GM12878 (cell line): ENCODE results near the gene ETS1. TPM values are rescaled to one million over a fixed set of nuclear protein-coding genes. Genes with fewer than 3 reads are reported as not detected.
A peak's percentile ranks its signal among the peaks of the same experiment; 100 is the strongest.

Experiments used
- ATF7 ChIP-seq: fragments of 450-650 bp; IDR thresholded peaks from 2 replicates; pipeline ENCODE4 v1.6.1; 2016; ENCODE audit warnings: low read depth, mild to moderate bottlenecking
- BACH1 ChIP-seq: fragments of 450-650 bp; IDR thresholded peaks from 2 replicates; pipeline ENCODE4 v1.6.1; 2017; ENCODE audit warnings: mild to moderate bottlenecking, borderline replicate concordance
- BCL11A ChIP-seq: IDR thresholded peaks from 2 replicates; pipeline ENCODE4 v1.6.1; 2011; ENCODE audit warnings: low read depth, low read length
- CREB1 ChIP-seq: IDR thresholded peaks from 2 replicates; pipeline ENCODE4 v1.6.1; 2012; ENCODE audit warnings: low read depth, mild to moderate bottlenecking, inconsistent platforms
- CREM ChIP-seq: IDR thresholded peaks from 2 replicates; pipeline ENCODE4 v1.6.1; 2014; ENCODE audit warnings: antibody characterized with exemption, low read depth
- CTCF ChIP-seq, 3 experiments: IDR thresholded peaks in 2 of 3; conservative IDR thresholded peaks in 1 of 3; 2 replicates each; pipeline ENCODE4 v1.5.1; 2011; ENCODE audit warnings: low read depth in 3 of 3, low read length in 3 of 3, mild to moderate bottlenecking in 3 of 3, control low read depth in 2 of 3, moderate library complexity in 2 of 3, inconsistent platforms in 1 of 3, mixed read lengths in 1 of 3; ENCODE audit not compliant: control insufficient read depth in 2 of 3, insufficient read depth in 1 of 3; ENCODE audit errors: extremely low read depth in 1 of 3
- DPF2 ChIP-seq: fragments of 450-650 bp; IDR thresholded peaks from 2 replicates; pipeline ENCODE4 v1.6.1; 2017; ENCODE audit warnings: mild to moderate bottlenecking
- EGR1 ChIP-seq, 2 experiments: IDR thresholded peaks; 1 replicate in 1 of 2; 2 replicates in 1 of 2; pipeline ENCODE4 v1.6.1; 2011 to 2012; ENCODE audit warnings: low read depth in 2 of 2, low read length in 2 of 2, borderline replicate concordance in 1 of 2, mild to moderate bottlenecking in 1 of 2, moderate library complexity in 1 of 2
- FOS ChIP-seq: IDR thresholded peaks from 3 replicates; pipeline ENCODE4 v1.6.1; 2011; ENCODE audit warnings: borderline replicate concordance; ENCODE audit not compliant: insufficient read length; ENCODE audit errors: extremely low read depth
- KLF5 ChIP-seq: fragments of 450-650 bp; IDR thresholded peaks from 2 replicates; pipeline ENCODE4 v1.6.1; 2014; ENCODE audit warnings: mild to moderate bottlenecking; ENCODE audit not compliant: partially characterized antibody
- MEF2B ChIP-seq: fragments of 450-650 bp; IDR thresholded peaks from 2 replicates; pipeline ENCODE4 v1.6.1; 2018; ENCODE audit warnings: mild to moderate bottlenecking, moderate library complexity; ENCODE audit not compliant: partially characterized antibody, poor library complexity, severe bottlenecking
- MYB ChIP-seq: fragments of 150-350 bp; IDR thresholded peaks from 2 replicates; pipeline ENCODE4 v1.6.1; 2014; ENCODE audit warnings: mild to moderate bottlenecking, low read depth, low read length, borderline replicate concordance
- MYC ChIP-seq: IDR thresholded peaks from 2 replicates; pipeline ENCODE4 v1.6.1; 2011; ENCODE audit warnings: mild to moderate bottlenecking, low read length, moderate library complexity, inconsistent platforms; ENCODE audit not compliant: insufficient read depth, insufficient replicate concordance, insufficient read length, severe bottlenecking
- NBN ChIP-seq: fragments of 450-650 bp; IDR thresholded peaks from 2 replicates; pipeline ENCODE4 v1.6.1; 2016
- NR2C1 ChIP-seq: fragments of 450-650 bp; IDR thresholded peaks from 2 replicates; pipeline ENCODE4 v1.6.1; 2017; ENCODE audit warnings: antibody characterized with exemption, mild to moderate bottlenecking, moderate library complexity
- PAX8 ChIP-seq: fragments of 450-650 bp; IDR thresholded peaks from 2 replicates; pipeline ENCODE4 v1.6.1; 2017; ENCODE audit warnings: mild to moderate bottlenecking, moderate library complexity
- RAD51 ChIP-seq: fragments of 450-650 bp; IDR thresholded peaks from 2 replicates; pipeline ENCODE4 v1.6.1; 2016; ENCODE audit warnings: moderate library complexity, mild to moderate bottlenecking, inconsistent platforms
- RFX5 ChIP-seq: IDR thresholded peaks from 2 replicates; pipeline ENCODE4 v1.6.1; 2011; ENCODE audit warnings: low read depth, low read length, improper control_type of control experiment
- SPI1 ChIP-seq: IDR thresholded peaks from 2 replicates; pipeline ENCODE4 v1.6.1; 2011; ENCODE audit warnings: low read depth, mild to moderate bottlenecking, low read length, moderate library complexity, borderline replicate concordance; ENCODE audit not compliant: insufficient read depth
- SREBF1 ChIP-seq: IDR thresholded peaks from 2 replicates; pipeline ENCODE4 v1.6.1; 2012; ENCODE audit warnings: mild to moderate bottlenecking, low read length
- SUPT20H ChIP-seq: IDR thresholded peaks from 2 replicates; pipeline ENCODE4 v1.6.1; 2011; ENCODE audit warnings: low read depth, mild to moderate bottlenecking, low read length, moderate library complexity, borderline replicate concordance; ENCODE audit not compliant: control insufficient read depth
- TBL1XR1 ChIP-seq: IDR thresholded peaks from 2 replicates; pipeline ENCODE4 v1.6.1; 2012; ENCODE audit warnings: low read depth, low read length, improper control_type of control experiment
- ZNF592 ChIP-seq: fragments of 450-650 bp; IDR thresholded peaks from 2 replicates; pipeline ENCODE4 v1.6.1; 2017; ENCODE audit warnings: mild to moderate bottlenecking, moderate library complexity
- ZSCAN29 ChIP-seq: fragments of 450-650 bp; IDR thresholded peaks from 2 replicates; pipeline ENCODE4 v1.6.1; 2017; ENCODE audit warnings: mild to moderate bottlenecking, moderate library complexity
- polyA plus RNA-seq, 11 experiments: library from polyadenylated mRNA; depleted of rRNA in 4 of 11; unstranded in 6 of 11; stranded (reverse) in 5 of 11; fragments of >200 nt; fragmentation: Nextera tagmentation in 4 of 11; fragmentation: Illumina TruSeq in 1 of 11; extraction: Ambion mirVana in 4 of 11; extraction: Trizol in 1 of 11; gene quantifications; 1 replicate in 1 of 11; 2 replicates in 10 of 11; pipeline versions ENCODE4 v1.2.1 to v1.2.3, GENCODE V29; 2011 to 2016; ENCODE audit warnings: inconsistent platforms in 2 of 11, missing spikeins in 2 of 11, low read depth in 1 of 11
- total RNA-seq, 4 experiments: library from RNA; depleted of rRNA in 3 of 4; stranded (reverse); fragments of >200 nt in 3 of 4; fragmentation: Illumina TruSeq in 1 of 4; extraction: Trizol in 1 of 4; gene quantifications; 2 replicates each; pipeline versions ENCODE4 v1.2.1 to v1.2.3, GENCODE V29; 2013 to 2021
- TF ChIP-seq, protein P1 (sequence below): IDR thresholded peaks from 2 replicates; pipeline ENCODE4 v1.6.1; 2012; ENCODE audit warnings: low read length, inconsistent platforms

Gene ETS1
- total and polyA plus RNA-seq, 10 of the 15 experiments (the other 5 are each of a cell fraction or from before 2014, with no cell fraction given): 12.5 to 112 (median 55.5) TPM

- TF ChIP-seq BCL11A (peak; percentile 33; the same call in 1 of the 2 replicates), ZSCAN29 (no peak), EGR1 (IDR thresholded peaks at IDR 0.05; ENCODE audit: borderline replicate concordance in 1 of 2, low read depth in 2 of 2, low read length in 2 of 2) (no peak), SPI1 (no peak), CREB1 (peak; percentile 41; the same call in 1 of the 2 replicates), ZNF592 (no peak), MYB (no peak), MEF2B (peak; percentile 39), TBL1XR1 (no peak), SUPT20H (no peak), ATF7 (no peak), BACH1 (no peak), CTCF (IDR thresholded peaks at IDR 0.05 in 2 of 3, conservative IDR thresholded peaks at IDR 0.05 in 1 of 3; ENCODE audit: control insufficient read depth in 2 of 3, extremely low read depth in 1 of 3, insufficient read depth in 1 of 3, low read depth in 3 of 3, low read length in 3 of 3) (no peak), PAX8 (no peak), FOS (no peak), NBN (no peak), MYC (no peak), DPF2 (peak; percentile 53; the same call in 1 of the 2 replicates), RAD51 (no peak), KLF5 (no peak), NR2C1 (no peak), CREM (peak; percentile 34; the same call in 1 of the 2 replicates), SREBF1 (no peak), RFX5 (no peak)
- TF ChIP-seq, protein P1, sequence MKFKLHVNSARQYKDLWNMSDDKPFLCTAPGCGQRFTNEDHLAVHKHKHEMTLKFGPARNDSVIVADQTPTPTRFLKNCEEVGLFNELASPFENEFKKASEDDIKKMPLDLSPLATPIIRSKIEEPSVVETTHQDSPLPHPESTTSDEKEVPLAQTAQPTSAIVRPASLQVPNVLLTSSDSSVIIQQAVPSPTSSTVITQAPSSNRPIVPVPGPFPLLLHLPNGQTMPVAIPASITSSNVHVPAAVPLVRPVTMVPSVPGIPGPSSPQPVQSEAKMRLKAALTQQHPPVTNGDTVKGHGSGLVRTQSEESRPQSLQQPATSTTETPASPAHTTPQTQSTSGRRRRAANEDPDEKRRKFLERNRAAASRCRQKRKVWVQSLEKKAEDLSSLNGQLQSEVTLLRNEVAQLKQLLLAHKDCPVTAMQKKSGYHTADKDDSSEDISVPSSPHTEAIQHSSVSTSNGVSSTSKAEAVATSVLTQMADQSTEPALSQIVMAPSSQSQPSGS: peak; percentile 51; the same call in 1 of the 2 replicates
Observed at GRCh38 chr11:128497061-128497775, 90.1 kb downstream of the ETS1 start (continued).
